ENCODE measurements around the gene AAK1. TPM values are rescaled to one million over a fixed set of nuclear protein-coding genes. Genes with fewer than 3 reads are reported as not detected.
A peak's percentile ranks its signal among the peaks of the same experiment; 100 is the strongest.

Gene AAK1
- polyA plus RNA-seq, 3 donors = 9.8 to 18.9 (median 10.8) TPM

- Histone ChIP-seq H3K36me3 (replicated peaks in 1 of 2; ENCODE audit: control insufficient read depth in 1 of 2, insufficient read depth in 2 of 2, low read length in 2 of 2) (peaks cover 4 to 5% of the 10 kb centered on the region in 2 donors), H2AFZ (ENCODE audit: insufficient read depth, low read depth, low read length, poor library complexity, severe bottlenecking) (no peak overlapping the region), H3K27ac (ENCODE audit: low read depth in 1 of 2, low read length in 2 of 2) (peak overlapping the region in 1 of 2 donors; percentile 55), H3K4me3 (replicated peaks in 1 of 3; ENCODE audit: low read depth in 2 of 3, low read length in 3 of 3) (no peak overlapping the region), H3K4me2 (replicated peaks; ENCODE audit: extremely low read depth, low read length, poor library complexity, severe bottlenecking) (no peak overlapping the region), H3K4me1 (ENCODE audit: control insufficient read depth in 1 of 2, insufficient read depth in 2 of 2, low read length in 2 of 2) (peaks cover 28 to 36% of the 10 kb centered on the region in 2 donors), H4K20me1 (ENCODE audit: insufficient read depth, low read length) (peaks cover 44% of the 10 kb centered on the region), H3K27me3 (ENCODE audit: control insufficient read depth in 2 of 2, insufficient read depth in 2 of 2, low read length in 2 of 2) (no peaks in the 10 kb centered on the region), H3K9ac (ENCODE audit: insufficient read depth, low read length, poor library complexity, severe bottlenecking) (no peak overlapping the region), H3K79me2 (ENCODE audit: insufficient read depth, low read length) (peaks cover 99% of the 10 kb centered on the region), H3K9me3 (replicated peaks in 1 of 2; ENCODE audit: control insufficient read depth in 1 of 2, insufficient read depth in 1 of 2, low read length in 2 of 2) (no peaks in the 10 kb centered on the region)
- H3K36me3 Mint-ChIP-seq = peaks cover 21 to 25% of the 10 kb centered on the region in 2 donors
- DNase-seq = no peak
- TF ChIP-seq CTCF (IDR thresholded peaks at IDR 0.05) = no peak
- H3K9me3 Mint-ChIP-seq = peaks cover 0 to 4% (median 0%) of the 10 kb centered on the region in 7 donors
- WGBS (ENCODE audit: insufficient coverage) = 88% methylated on average over 1 of the region's 7 CpGs
- H3K27me3 Mint-ChIP-seq (ENCODE audit: low read depth in 3 of 3) = no peaks in the 10 kb centered on the region
- no peak overlapping the region for H3K4me3 Mint-ChIP-seq
- H3K4me1 Mint-ChIP-seq = peaks cover 27% of the 10 kb centered on the region
- intact Hi-C loops (cut with micrococcal nuclease) = no loop called here
- no peak overlapping the region for H3K27ac Mint-ChIP-seq
Observed at GRCh38 chr2:69615078-69615625, 28.4 kb downstream of the AAK1 start.

GRCh38 chr2:69612707-69613106 lies 30.8 kb downstream of the AAK1 start:
- no peak overlapping the region for H3K27ac ChIP-seq (ENCODE audit: low read depth in 1 of 2, low read length in 2 of 2)
- Mint-ChIP-seq H3K36me3 (peaks cover 21 to 29% of the 10 kb centered on the region in 2 donors), H3K9me3 (peaks cover 0 to 4% (median 3%) of the 10 kb centered on the region in 7 donors), H3K27me3 (ENCODE audit: low read depth in 3 of 3) (no peaks in the 10 kb centered on the region), H3K4me1 (peaks cover 27% of the 10 kb centered on the region), H3K27ac (peak overlapping the region in 1 of 7 donors; percentile 21), H3K4me3 (no peak overlapping the region)
- peaks cover 11 to 17% of the 10 kb centered on the region in 2 donors for H3K4me1 ChIP-seq (ENCODE audit: control insufficient read depth in 1 of 2, insufficient read depth in 2 of 2, low read length in 2 of 2)
- DNase-seq = no peak
- no peaks in the 10 kb centered on the region for H3K9me3 ChIP-seq (replicated peaks in 1 of 2; ENCODE audit: control insufficient read depth in 1 of 2, insufficient read depth in 1 of 2, low read length in 2 of 2)
- peaks cover 4 to 5% of the 10 kb centered on the region in 2 donors for H3K36me3 ChIP-seq (replicated peaks in 1 of 2; ENCODE audit: control insufficient read depth in 1 of 2, insufficient read depth in 2 of 2, low read length in 2 of 2)
- no peak overlapping the region for H3K4me2 ChIP-seq (replicated peaks; ENCODE audit: extremely low read depth, low read length, poor library complexity, severe bottlenecking)
- no peaks in the 10 kb centered on the region for H3K27me3 ChIP-seq (ENCODE audit: control insufficient read depth in 2 of 2, insufficient read depth in 2 of 2, low read length in 2 of 2)
- no peak for TF ChIP-seq CTCF (IDR thresholded peaks at IDR 0.05)
- H3K79me2 ChIP-seq (ENCODE audit: insufficient read depth, low read length) = peaks cover 100% of the 10 kb centered on the region
- H3K9ac ChIP-seq (ENCODE audit: insufficient read depth, low read length, poor library complexity, severe bottlenecking) = no peak overlapping the region
- H4K20me1 ChIP-seq (ENCODE audit: insufficient read depth, low read length) = peaks cover 29% of the 10 kb centered on the region
- H3K4me3 ChIP-seq (replicated peaks in 1 of 3; ENCODE audit: low read depth in 2 of 3, low read length in 3 of 3) = no peak overlapping the region
- no peak overlapping the region for H2AFZ ChIP-seq (ENCODE audit: insufficient read depth, low read depth, low read length, poor library complexity, severe bottlenecking)
- intact Hi-C loops (cut with micrococcal nuclease) = no loop called here

Measured in CD14-positive monocyte (primary cell).